Transverse colon (tissue), 3 donors: ENCODE data around the gene KCNH2.
"Not testable (repeated sequence)": the region's sequence is repeated elsewhere in the genome, so short reads cannot be mapped to it uniquely, and the experiment has no call there.

Experiments
- CTCF ChIP-seq, 5 experiments: fragments of 200-600 bp in 3 of 5; fragments of 450-650 bp in 2 of 5; sonication (generic) in 3 of 5; IDR thresholded peaks; 1 replicate in 2 of 5; 2 replicates in 3 of 5; pipeline ENCODE4 v1.5.1; 2016 to 2017; ENCODE audit warnings: antibody characterized with exemption in 5 of 5, inconsistent platforms in 3 of 5, mild to moderate bottlenecking in 2 of 5, moderate library complexity in 1 of 5
- EP300 ChIP-seq: sonication (generic); formaldehyde crosslinking; IDR thresholded peaks from one replicate; pipeline ENCODE4 v1.6.1; 2017; ENCODE audit warnings: antibody characterized with exemption, low read depth
- POLR2A ChIP-seq: fragments of 450-650 bp; IDR thresholded peaks from one replicate; pipeline ENCODE4 v1.6.1; 2016; ENCODE audit warnings: antibody characterized with exemption, mild to moderate bottlenecking, moderate library complexity

GRCh38 chr7:150910305-150910995 lies 67.7 kb downstream of the KCNH2 start:
- not testable (repeated sequence) for TF ChIP-seq POLR2A; CTCF (IDR thresholded peaks at IDR 0.05); EP300
